Large intestine (tissue), 3 donors: ENCODE data around the gene NLGN1. TPM values are rescaled to one million over a fixed set of nuclear protein-coding genes. Genes with fewer than 3 reads are reported as not detected.

Source experiments
- DNase-seq, 2 donors: peaks; one replicate each; pipeline versions ENCODE4 v3.0.0 to v3.0.0-alpha.2; 2013
- H3K27ac ChIP-seq: one replicate; pipeline ENCODE4 v1.5.1; 2013; ENCODE audit warnings: low read length
- H3K27me3 ChIP-seq: 2 replicates; pipeline ENCODE4 v1.6.1; 2013; ENCODE audit warnings: low read length; ENCODE audit not compliant: control insufficient read depth, insufficient read depth
- H3K36me3 ChIP-seq: 2 replicates; pipeline ENCODE4 v1.6.1; 2013; ENCODE audit warnings: low read length; ENCODE audit not compliant: control insufficient read depth, insufficient read depth
- H3K4me1 ChIP-seq: one replicate; pipeline ENCODE4 v1.6.1; 2013; ENCODE audit warnings: low read length; ENCODE audit not compliant: control insufficient read depth, insufficient read depth
- H3K4me3 ChIP-seq: one replicate; pipeline ENCODE4 v1.5.1; 2013; ENCODE audit warnings: low read length
- H3K9me3 ChIP-seq: one replicate; pipeline ENCODE4 v1.6.1; 2013; ENCODE audit warnings: mild to moderate bottlenecking, low read depth, low read length, moderate library complexity; ENCODE audit not compliant: control insufficient read depth
- WGBS: methylation state at CpG from one replicate; pipeline ENCODE4 v1.1.5; 2013; ENCODE audit warnings: low lambda C conversion rate; ENCODE audit not compliant: insufficient coverage; 5-methylcytosine and 5-hydroxymethylcytosine counted together
- polyA plus RNA-seq: library from polyadenylated mRNA; unstranded; fragments of 120-200 nt; gene quantifications from one replicate; pipeline ENCODE4 v1.2.1, GENCODE V29; 2013

Gene NLGN1
- polyA plus RNA-seq, 1 donor, result 3.6 TPM

DNA sequence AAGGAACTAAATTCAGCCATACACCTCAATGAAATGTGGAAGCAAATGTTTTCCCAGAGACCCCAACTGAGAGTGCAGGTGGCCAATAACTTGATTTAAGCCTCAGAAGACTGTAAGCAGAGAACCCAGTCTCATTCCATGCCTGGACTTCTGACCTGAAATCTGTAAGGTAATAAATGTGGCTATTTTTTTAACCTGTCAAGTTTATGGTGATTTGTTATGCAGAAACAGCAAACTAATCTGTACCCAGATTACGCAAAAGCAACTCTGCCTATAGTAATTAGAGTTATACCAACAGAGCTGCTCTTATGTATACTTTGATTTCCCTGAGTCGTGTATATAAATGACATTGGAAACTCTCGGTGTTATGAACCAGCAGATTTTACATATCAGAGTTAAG lies 927.6 kb downstream of the NLGN1 start:
- Histone ChIP-seq H3K9me3 (no peaks in the 10 kb centered on the region), H3K27ac (peak overlapping the region; percentile 73), H3K27me3 (no peaks in the 10 kb centered on the region), H3K36me3 (no peaks in the 10 kb centered on the region), H3K4me3 (no peak overlapping the region), H3K4me1 (peaks cover 8% of the 10 kb centered on the region)
- WGBS, result no CpG with 5 or more reads among the region's 3 CpGs
- DNase-seq, result peak; percentile 48 to 81

DNA sequence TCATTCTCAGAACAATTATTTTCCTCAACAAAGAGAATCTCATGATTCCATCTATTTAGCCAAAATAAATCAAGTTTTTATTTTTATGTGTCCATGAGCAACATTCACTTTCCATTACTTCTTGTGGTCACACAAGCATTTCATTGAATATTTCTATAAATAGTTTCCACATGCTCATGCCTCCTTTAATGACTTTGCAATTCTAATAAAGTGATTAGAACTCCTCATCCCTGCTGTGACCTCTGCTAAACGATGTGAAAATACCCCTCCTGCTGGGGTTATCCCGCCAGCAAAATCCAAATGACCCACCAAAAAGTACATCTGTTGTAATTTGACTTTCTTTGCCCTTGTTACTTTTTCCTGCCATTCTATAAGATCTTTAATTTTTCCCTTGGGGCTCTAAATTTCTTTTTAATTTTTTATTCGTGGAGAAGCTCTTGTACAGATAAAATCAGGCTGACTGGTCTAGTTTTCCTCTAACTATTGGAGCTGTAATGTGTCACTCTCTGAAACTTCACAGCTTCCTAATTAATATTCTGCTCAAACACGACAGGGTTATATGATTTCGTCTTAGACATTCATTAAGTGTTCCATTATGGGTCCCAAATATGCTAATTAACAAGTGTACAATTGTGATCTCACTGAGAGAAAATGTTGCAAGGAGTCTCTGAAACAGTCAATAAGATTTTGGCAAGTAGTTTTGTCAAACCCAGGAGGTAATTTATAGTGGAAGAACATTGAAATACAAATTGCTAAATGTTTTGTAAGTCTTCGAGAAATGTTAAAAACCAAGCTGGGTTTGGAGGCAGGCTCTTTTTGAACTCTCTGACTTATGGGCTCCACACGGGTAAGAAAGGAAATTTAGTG lies 928.5 kb downstream of the NLGN1 start:
- no peak for DNase-seq
- Histone ChIP-seq H3K27ac (no peak overlapping the region), H3K4me1 (peaks cover 8% of the 10 kb centered on the region), H3K9me3 (no peaks in the 10 kb centered on the region), H3K27me3 (no peaks in the 10 kb centered on the region), H3K4me3 (no peak overlapping the region), H3K36me3 (no peaks in the 10 kb centered on the region)
- WGBS, result 60% methylated on average over 2 of the region's 7 CpGs

DNA sequence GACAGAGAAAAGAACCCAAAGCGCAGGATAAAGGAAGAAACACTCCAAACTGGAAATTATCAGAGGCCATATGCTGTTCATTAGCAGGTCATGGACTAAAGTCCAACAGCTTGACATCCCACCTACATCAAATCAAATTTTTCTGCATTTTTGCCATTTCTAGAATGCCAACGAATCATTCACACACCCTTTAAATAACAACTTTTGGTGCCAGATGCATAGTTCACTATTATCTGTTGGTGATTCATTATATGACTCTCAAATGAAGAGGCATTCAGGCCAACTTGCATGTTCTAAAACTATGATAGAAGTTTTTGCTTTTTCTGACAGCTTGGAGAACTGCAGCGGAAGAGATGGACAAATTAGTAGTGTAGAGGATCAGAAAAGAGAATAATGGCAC lies 931.8 kb downstream of the NLGN1 start:
- no peak for DNase-seq
- Histone ChIP-seq H3K27me3 (no peaks in the 10 kb centered on the region), H3K4me3 (no peak overlapping the region), H3K9me3 (no peaks in the 10 kb centered on the region), H3K27ac (no peak overlapping the region), H3K4me1 (peaks cover 8% of the 10 kb centered on the region), H3K36me3 (no peaks in the 10 kb centered on the region)
- WGBS, result no CpG with 5 or more reads among the region's 3 CpGs

DNA sequence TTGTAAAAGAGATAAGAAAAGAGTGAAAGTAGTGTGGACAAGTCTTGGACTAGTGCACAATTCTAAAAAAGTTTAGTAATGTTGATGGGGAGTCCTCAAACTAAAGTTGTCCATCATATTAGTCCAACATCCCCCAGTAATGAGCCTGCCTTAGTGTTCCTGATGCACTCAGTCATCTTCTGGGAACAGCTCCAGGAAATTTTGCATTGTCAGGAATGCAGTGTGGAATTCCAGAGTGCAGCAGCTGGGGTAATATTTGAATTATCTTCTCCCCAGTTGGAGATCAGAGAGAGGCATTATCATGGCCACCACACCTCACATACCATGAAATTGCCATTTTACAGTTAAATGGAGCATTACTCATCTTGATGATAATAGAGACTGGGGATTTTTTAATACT lies 932.8 kb downstream of the NLGN1 start:
- H3K4me1 ChIP-seq, result peaks cover 3% of the 10 kb centered on the region
- no peaks in the 10 kb centered on the region for H3K36me3 ChIP-seq
- DNase-seq, result no peak
- H3K9me3 ChIP-seq, result no peaks in the 10 kb centered on the region
- no peak overlapping the region for H3K27ac ChIP-seq
- H3K27me3 ChIP-seq, result no peaks in the 10 kb centered on the region
- H3K4me3 ChIP-seq, result no peak overlapping the region

DNA sequence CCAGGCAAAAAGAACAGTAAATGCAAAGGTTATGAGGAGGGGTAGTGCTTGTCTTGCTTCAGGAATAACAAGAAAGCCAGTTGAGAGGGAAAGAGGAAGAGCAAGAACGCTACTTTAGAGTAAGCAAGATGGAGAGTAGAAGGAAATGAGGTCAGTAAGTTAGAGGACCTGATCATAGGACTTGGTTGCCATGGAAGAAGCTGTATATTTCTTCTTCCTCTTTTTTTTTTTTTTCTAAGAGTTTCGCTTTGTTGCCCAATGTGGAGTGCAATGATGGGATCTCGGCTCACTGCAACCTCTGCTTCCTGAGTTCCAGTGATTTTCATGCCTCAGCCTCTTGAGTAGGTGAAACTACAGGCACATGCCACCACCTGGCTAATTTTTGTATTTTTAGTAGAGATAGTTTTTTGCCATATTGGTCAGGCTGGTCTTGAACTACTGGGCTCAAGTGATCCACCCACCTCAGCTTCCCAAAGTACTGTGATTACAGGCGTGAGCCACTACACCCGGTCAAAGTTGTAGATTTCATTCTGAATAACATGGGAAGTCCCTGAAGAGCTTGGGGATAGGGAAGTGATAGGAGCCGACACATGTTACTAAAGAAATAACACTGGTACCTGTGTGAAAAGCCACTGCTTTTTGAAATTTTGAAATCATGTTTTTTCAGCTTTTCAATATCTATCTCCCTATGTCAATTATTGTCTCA lies 933.7 kb downstream of the NLGN1 start:
- no peak for DNase-seq
- no peaks in the 10 kb centered on the region for H3K27me3 ChIP-seq
- no peaks in the 10 kb centered on the region for H3K4me1 ChIP-seq
- no peak overlapping the region for H3K27ac ChIP-seq
- H3K4me3 ChIP-seq, result no peak overlapping the region
- 100% methylated on average over 1 of the region's 6 CpGs for WGBS
- H3K36me3 ChIP-seq, result no peaks in the 10 kb centered on the region
- H3K9me3 ChIP-seq, result no peaks in the 10 kb centered on the region

DNA sequence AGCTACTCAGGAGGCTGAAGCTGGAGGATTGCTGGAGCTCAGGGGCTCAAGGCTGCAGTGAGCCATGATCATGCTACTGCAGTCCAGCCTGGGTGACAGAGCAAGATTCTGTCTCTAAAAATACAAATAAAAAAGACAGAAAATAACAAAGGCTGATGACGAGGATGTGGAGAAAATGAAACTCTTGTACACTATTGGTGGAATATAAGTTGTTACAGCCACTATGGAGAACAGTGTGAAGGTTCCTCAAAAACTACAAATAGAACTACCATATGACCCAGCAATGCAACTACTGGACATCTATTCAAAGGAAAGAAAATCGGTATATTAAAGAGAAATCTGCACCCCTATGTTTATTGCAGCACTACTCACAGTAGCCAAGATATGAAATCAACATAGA lies 934.8 kb downstream of the NLGN1 start:
- Histone ChIP-seq H3K27me3 (no peaks in the 10 kb centered on the region), H3K27ac (no peak overlapping the region), H3K4me1 (no peaks in the 10 kb centered on the region), H3K4me3 (no peak overlapping the region), H3K9me3 (no peaks in the 10 kb centered on the region), H3K36me3 (no peaks in the 10 kb centered on the region)
- no peak for DNase-seq
- WGBS, result 83% methylated on average over 2 of the region's 2 CpGs

DNA sequence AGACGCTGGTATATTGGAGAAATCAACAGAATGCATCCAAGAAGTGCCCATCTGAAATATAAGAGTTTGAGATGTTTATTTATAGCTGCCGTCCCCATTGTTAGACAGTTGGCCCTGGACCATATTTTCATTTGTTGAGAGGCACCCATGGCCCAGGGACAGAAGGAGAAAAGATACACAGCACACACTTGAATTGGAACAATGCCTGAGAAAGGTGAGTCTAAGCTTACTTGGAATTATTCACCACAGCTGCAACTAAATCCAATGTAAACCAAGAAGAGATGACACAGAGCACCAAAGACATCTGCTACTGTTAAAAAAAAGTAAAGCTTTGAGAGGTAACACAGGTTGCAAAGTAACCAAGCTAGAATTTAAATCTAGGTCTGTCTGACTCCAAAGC lies 936.1 kb downstream of the NLGN1 start:
- Histone ChIP-seq H3K36me3 (no peaks in the 10 kb centered on the region), H3K27ac (no peak overlapping the region), H3K4me1 (no peaks in the 10 kb centered on the region), H3K27me3 (no peaks in the 10 kb centered on the region), H3K9me3 (no peaks in the 10 kb centered on the region), H3K4me3 (no peak overlapping the region)
- no CpG with 5 or more reads among the region's 2 CpGs for WGBS
- no peak for DNase-seq

DNA sequence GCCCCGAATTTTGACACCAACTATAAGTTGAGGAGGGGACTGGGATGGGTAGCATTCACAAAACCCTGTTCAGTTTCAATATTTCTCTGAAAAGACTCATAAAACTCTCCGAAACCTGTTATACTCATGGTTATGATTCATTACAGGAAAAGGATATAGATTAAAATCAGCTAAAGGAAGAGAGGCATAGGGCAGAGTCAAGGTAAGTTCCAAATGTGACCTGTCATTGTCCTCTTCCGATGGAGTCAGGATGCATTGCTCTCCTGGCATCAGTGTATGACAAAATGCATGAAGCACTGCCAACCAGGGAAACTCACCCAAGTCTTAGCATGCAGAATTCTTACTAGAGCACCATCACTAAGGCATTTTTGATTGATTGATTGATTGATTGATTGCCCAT lies 936.6 kb downstream of the NLGN1 start:
- no peaks in the 10 kb centered on the region for H3K27me3 ChIP-seq
- no peaks in the 10 kb centered on the region for H3K4me1 ChIP-seq
- no CpG with 5 or more reads among the region's 3 CpGs for WGBS
- no peak for DNase-seq
- no peak overlapping the region for H3K27ac ChIP-seq
- no peak overlapping the region for H3K4me3 ChIP-seq
- no peaks in the 10 kb centered on the region for H3K36me3 ChIP-seq
- no peaks in the 10 kb centered on the region for H3K9me3 ChIP-seq

DNA sequence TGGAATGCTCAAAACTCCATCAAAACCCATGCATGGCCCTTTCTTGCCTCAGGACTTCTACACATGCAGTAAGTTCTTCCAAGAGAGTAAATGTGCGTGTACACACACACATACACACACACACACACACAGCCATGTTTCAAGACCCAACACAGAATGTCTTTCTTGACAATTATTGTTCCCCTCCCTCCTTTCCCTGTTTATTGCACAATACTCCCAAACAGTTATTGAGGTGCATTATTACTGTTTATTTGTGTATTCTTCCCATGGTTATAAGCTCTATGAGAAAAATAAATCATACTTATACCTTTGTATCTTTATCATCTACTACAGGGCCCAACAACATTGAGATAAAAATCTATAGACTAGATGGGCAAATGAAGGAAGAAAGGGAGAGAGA lies 937.8 kb downstream of the NLGN1 start:
- no peaks in the 10 kb centered on the region for H3K36me3 ChIP-seq
- H3K27ac ChIP-seq, result no peak overlapping the region
- DNase-seq, result no peak
- H3K4me1 ChIP-seq, result no peaks in the 10 kb centered on the region
- no peak overlapping the region for H3K4me3 ChIP-seq
- no peaks in the 10 kb centered on the region for H3K9me3 ChIP-seq
- H3K27me3 ChIP-seq, result no peaks in the 10 kb centered on the region
- WGBS, result no CpG with 5 or more reads among the region's 1 CpG

DNA sequence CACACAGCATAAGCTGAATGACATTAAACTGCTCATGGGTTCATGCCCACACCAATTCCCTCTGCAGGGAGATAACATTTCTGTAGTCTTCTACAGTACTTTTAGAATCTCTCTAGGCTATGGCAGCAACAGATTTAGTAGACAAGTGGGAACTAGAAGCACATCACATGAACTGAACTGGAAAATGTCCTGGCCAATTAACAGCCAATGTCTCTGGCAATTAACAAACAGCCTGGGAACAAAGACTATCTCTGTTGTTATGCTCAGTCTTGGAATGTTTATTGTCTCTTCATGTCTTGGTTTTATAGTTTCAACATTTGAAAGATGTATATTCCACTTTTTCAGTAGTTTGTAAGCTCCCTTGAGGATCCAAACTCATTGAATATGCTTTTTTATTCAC lies 938.4 kb downstream of the NLGN1 start:
- no peak overlapping the region for H3K27ac ChIP-seq
- H3K36me3 ChIP-seq, result no peaks in the 10 kb centered on the region
- H3K4me3 ChIP-seq, result no peak overlapping the region
- DNase-seq, result no peak
- H3K9me3 ChIP-seq, result no peaks in the 10 kb centered on the region
- no peaks in the 10 kb centered on the region for H3K27me3 ChIP-seq
- H3K4me1 ChIP-seq, result no peaks in the 10 kb centered on the region
